GM18520 (cell line): ENCODE data around the gene FOXA3.
"Not testable (repeated sequence)": the region's sequence is repeated elsewhere in the genome, so short reads cannot be mapped to it uniquely, and the experiment has no call there.

Experiments
- ATAC-seq: cut with Tn5 transposase; IDR thresholded peaks from one replicate; pipeline ENCODE4 v1.9.1; 2021; ENCODE audit not compliant: unreplicated experiment

FOXA3 gene

DNA sequence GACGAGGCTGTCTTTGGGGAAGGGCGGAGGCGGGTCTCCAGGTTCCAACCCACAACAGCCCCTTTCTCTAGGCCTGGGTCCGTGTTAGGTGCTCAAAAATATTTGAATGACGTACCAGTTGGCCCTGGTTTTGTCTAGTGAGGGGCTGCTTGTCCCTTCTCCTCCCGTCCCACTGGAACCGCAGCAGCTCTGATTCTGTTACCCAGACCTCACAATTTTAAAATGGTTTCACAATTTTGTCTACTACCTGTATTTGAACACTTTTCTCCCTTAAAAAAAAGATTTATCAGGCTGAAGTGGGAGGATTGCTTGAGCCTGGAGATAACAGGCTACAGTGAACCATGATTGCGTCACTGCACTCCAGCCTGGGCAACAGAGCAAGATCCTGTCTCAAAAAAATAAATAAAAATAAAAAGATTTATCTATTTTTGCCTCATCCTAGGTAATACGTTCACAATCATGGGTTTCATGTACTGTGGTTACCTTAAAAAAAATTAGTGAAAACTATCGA is 23.1 kb downstream of the FOXA3 start:
- no peak for ATAC-seq

DNA sequence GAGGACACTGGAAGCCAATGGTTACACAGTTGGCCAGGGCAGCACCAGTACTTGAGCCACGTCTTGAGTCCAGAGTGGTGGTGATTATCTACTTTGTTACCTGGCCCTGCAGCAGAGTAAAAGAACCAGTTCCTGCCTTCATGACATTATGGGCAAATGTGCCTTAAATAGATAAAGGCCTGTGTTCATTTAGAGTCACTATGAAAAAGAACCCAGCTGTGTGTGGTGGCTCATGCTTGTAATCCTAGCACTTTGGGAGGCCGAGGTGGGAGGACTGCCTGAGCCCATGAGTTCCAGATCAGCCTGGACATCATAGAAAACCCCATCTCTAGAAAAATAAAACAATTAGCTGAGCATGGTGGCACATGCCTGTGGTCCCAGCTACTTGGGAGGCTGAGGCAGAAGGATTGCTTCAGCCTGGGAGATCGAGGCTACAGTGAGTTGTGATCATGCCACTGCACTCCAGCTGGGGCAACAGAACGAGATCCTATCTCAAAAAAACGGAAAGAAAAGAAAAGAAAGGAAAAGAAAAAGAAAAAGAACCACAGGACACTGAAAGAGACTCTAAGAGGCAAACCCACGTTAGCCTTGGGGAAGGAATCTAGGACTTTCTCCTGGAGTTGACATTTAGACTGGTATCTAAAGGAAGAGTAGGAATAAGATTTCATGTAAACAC is 25.2 kb downstream of the FOXA3 start:
- ATAC-seq: no peak

DNA sequence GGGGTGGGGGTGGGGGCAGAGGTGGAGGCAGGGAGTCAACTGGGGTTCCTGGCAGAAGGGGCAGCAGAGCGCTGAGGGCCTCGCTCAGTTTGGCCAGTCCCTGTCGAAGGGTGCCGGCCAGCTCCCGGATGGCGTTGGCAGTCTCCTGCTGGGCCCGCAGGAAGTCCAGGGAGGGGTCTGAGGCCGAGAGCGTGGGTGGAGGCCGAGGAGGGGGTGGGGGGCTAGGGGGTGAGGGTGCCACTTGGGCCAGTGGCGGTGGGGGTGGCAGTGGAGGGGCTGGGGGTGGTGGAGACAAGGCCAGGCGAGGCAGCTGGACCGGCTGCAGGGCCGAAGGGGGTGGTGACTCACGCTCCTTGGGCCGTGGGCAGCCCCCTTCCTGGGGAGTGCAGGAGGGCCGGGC is 26.8 kb downstream of the FOXA3 start:
- ATAC-seq: no peak

DNA sequence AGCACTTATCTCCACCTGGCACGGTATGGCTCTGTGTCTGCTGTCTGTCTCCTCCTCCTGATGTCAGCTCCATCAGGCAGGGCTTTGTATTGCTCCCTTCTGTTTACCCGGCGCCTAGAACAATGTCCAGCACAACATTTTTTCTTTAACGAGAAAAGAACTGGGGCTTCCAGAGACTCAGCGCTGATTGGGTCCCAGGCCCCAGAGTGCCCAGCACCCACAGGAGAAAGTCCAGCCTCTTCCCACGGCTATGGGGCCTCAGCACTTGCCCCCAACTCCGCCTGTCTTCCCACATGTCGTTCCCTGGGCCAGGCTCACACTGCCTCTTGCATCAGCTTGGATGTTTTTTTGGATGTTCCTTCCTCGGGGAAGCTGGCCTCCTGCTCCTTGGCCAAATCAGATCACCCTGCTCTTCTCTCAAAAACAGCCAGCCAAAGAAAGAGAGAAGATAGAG is 31.4 kb downstream of the FOXA3 start:
- no peak for ATAC-seq

DNA sequence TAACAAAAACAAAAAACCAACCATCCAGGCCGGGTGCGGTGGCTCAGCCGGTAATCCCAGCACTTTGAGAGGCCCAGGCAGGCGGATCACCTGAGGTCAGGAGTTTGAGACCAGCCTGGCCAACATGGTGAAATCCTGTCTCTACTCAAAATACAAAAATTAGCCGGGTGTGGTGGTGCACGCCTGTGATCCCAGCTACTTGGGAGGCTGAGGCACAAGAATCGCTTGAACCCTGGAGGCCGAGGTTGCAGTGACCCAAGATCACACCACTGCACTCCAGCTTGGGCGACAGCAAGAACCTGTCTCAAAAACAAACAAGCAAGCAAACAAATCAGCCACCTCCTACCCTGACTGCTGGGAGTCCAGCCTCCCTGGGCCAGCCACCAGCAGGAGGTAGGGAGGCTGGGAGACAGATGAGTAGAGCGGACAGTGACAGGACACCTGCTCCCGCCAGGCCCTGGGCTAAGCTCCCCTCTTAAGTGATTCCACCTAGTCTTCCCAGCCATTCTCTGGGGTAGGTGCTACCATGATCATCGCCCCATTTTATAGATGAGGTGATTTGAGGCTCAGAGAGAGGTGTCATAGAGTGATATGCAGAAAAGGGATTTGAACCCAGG is 32.0 kb downstream of the FOXA3 start:
- ATAC-seq: not testable (repeated sequence)

DNA sequence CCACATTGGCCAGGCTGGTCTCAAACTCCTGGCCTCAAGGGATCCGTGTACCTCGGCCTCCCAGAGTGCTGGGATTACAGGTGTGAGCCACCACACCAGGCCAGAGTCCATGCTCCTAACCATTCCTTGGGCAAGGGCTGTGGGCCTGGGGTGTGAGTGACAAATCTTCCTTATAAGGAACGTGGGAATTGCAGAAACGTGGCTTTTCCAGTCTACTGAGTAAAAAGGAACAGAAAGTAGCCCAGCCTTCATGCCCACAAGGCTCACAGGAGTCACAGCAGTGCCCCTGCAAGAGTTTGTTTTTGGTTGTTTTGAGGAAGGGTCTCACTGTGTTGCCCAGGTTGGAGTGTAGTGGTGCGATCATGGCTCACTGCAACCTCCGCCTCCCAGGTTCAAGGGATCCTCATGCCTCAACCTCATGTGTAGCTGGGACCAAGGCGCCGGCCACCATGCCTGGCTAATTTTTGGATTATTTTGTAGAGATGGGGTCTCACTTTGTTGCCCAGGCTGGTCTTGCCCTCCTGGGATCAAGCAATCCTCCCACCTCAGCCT is 33.2 kb downstream of the FOXA3 start:
- ATAC-seq: no peak

DNA sequence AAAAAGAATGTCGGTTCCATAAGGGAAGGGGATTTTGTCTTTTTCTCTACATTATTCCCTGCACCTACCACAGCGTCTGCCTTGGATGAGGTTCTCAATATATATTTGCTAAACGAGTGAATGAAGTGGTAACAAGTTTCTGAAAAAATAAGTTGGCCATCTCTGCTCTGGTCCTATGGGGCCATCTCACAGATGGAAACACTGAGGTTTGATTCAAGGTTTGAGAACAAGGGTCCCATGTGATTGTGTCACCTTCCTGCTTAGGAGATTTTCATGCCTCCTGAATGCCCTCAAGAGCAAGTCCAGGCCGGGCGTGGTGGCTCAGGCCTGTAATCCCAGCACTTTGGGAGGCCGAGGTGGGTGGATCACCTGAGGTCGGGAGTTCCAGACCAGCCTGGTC is 35.1 kb downstream of the FOXA3 start:
- ATAC-seq: no peak

DNA sequence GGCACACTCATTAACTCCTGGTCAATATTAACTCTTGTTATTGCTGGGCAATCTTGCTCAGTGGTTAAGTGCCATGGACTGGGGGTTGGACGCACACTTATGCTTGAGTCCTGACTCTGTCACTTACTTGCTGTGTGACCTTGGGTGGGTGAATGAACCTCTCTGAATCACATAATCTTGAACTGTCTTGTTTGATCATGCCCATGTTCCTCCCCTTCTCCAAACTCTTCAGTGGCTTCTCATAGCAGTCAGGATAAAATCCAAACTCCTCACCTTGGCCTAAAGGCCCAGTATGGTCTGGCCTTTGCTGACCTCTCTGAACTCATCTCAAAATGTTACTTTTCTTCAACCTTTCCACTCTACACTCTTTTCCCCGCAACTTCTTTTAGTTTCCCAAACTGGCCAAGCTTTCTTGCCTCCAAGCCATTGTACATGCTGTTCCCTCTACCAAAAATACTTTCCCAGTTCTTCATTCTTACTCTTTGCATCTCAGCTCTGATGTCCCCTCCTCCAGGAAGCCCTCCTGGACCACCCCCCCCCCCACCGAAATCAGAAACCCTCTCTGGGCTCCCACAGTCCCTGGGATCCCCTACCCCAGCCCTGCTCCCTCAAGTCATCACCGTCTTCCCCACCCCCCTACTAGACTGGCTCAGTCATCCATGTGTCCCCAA is 35.9 kb downstream of the FOXA3 start:
- no peak for ATAC-seq

DNA sequence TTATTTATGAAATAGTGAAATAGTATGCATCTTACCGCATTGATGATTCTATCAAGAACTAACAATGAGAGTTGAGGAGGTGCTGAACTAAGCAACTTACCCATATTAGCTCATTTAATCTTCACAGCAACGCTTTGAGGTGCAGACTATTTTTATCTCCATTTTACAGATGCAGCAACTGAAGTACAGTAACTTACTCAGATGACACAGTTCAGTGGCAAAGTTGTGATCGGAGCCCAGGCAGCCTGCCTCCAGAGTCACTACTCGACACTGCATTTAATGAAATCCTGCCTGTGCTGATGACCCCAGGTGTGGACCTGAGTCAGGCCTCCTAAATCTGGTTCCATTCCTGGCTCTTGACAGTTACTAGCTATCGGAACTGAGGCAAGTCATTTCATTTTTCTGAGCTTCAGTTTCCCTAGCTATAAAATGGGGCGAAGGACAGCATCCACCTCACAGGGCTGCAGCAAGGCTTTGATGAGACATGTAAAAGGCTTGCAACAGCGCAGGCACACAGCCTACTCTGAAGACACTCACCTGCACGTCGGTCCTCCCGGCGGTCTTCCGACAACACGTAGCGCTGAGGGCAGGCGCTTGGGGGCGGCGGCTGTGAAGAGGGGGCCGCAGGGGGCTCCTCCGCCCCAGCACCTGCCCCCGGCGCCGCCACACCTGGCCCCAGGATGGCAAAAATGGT is 36.8 kb downstream of the FOXA3 start:
- ATAC-seq: no peak

DNA sequence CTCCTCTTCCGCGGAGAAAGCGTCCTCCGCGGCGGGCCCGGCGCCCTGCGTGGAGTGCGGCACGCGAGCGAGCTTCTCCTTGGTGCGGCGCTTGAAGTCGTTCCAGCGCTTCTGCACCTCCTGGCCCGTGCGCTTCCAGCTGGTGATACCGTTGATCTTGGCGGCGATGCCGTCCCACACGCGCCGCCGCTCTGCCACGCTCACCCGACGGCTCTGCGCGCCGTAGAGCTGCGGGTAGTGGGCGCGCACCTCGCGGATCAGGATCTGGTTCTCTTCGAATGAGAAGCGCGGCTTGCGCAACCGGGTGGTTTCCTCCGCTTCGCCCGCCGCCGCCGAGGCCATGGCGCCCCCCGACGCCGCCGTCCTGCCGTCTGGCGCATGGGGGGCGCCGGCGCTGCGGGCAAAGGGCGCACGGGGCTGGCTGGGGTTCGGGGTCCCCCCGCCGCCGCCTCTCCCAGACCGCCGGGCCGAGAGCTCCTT is 37.3 kb downstream of the FOXA3 start:
- no peak for ATAC-seq

DNA sequence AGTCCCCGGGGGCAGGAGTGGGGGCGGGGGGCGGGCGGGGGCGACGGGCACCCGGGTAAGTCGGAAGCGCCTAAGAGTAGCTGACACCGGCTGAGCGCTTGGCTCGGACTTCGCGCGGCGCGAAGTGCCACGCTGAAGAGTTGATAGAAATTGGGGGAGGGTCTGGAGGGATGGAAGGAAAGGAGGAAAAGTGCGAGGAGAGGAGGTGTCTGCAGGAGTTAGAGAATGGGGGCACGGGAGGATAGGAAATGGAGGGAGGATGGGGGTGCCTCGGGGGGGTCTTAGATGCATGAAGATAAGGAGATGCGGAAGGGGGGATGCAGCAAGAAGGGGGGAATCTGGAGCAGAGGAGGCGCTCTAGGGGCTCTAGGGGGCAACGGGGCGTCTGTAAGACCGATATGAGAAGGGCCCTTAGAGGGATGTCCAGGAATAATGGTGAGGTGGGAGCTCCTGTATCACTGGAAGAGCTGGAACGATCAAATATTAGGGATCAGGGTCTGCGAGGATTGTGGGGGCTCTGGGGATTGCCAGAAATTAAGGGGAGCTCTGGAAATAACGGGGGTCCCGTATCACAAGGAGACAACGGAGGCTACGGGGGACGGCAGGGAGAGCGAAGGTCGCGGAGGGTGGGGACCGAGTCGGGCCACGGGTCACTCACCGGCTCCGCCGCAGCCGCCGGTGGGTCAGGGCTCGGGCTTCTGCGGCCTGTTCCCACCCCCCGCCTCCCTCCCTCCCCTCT is 38.0 kb downstream of the FOXA3 start, which contains the start of gene MYPOP:
Gene MYPOP (minus strand): TSS at position 702 of the 739 bp plus-strand sequence. CDS start 840 bp downstream, outside the sequence.
- ATAC-seq: no peak

DNA sequence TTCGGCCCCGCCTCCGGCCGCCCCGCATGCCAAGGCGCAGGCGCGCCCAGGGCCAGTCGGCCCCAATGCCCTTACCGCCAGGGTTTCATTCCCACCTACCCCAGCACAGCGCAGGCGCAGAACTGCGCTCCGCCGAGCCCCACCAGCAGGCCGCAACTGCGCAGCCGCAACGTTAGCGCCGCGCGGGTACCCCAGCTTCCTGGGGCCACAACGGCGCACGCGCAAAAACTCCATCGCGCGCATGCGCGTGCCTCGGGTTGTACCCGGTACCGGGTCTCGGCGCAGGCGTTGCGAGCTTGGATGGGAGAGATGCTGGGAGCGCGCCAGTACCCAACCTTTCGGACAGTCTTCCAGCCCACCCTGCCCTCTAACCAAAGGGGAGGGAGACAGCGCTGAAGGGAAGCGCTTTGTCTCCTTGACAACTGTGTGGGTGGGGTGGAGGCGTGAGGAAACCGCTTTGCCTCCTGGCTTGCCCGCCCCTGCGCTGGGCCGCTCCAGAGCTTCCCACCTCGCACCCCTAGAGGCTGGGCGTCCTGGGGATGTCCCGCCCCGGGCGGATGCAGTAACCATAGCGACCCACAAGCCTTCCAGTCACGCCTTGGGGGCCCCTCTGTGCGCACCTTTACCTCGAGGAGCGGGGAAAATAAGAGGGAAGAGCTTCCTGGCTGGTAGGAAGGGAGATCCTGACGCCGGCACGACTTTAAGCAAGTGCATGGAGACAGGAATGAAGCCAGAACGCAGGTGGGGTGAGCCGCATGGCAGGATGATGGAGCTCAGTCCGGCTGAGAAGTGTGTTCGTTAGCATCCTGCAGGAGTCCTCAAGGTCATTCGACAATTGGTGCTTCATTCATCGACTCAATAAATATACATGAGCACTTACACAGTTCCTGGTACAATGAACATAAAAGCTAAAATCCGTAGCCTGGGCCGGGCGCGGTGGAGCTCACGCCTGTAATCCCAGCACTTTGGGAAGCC is 38.8 kb downstream of the FOXA3 start:
- ATAC-seq: peak; percentile 90

DNA sequence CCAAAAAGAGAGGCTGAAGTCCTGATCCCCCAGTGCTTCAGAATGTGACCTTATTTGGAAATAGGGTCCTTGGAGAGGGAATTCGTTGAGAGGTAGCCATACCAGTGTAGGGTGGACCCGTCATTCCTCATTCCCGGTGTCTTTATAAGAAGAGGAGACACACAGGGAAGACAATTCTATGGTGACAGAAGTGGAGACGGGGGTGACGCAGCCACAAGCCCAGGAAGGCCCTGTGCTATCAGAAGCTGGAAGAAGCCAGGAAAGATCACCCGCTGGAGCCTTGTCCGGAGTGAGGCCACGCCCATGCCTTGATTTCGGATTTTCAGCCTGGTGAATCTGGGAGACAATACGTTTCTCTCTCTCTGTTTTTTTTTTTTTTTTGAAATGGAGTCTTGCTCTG is 40.9 kb downstream of the FOXA3 start:
- ATAC-seq: no peak

DNA sequence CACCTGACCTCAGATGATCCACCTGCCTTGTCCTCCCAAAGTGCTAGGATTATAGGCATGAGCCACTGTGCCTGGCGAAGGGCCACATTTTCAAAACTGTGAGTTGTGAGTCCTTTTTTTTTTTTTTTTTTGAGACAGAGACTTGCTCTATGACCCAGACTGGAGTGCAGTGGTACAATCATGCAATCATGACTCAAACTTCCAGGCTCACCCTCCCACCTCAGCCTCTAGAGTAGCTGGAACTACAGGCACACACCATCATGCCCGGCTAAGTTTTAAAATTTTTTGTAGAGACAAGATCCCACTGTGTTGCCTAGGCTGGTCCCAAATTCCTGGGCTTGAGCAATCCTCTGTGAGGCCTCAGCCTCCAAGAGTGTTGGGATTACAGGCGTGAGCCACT is 42.1 kb downstream of the FOXA3 start:
- ATAC-seq: no peak

DNA sequence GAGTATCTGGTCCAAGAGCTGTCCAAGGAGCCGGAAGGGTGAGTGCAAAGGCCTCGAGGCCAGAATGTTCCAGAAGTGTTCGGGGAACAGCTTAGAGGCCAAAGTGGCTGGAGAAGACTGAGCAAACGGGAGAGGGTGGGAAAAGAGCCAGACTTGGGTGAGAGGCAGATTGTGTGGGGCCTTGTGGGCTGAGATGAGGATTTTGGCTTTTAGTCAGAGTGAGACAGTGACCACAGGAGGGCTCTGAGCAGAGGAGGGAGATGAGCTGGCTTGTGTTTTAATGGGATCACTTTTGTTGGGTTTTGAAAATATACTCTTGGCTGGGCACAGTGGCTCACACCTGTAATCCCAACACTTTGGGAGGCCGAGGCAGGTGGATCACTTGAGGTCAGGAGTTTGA is 44.8 kb downstream of the FOXA3 start:
- ATAC-seq: no peak

DNA sequence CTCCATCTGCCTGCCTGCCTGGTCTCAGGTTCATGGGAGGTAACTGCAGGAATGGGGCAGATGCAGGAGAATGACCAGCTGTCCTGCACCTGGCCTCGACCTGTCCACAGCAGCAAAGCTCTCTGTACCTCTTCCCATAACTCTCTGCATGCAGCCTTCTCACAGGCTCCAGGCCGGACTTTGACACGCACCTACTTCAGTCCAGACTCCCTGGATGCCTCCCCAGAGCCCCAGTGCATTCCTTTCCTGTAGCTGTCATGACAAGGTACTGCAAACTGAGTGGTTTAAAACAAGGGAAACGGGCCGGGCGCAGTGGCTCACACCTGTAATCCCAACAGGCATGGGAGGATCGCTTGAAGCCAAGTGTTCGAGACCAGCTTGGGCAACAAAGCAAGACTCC is 47.2 kb downstream of the FOXA3 start:
- no peak for ATAC-seq

DNA sequence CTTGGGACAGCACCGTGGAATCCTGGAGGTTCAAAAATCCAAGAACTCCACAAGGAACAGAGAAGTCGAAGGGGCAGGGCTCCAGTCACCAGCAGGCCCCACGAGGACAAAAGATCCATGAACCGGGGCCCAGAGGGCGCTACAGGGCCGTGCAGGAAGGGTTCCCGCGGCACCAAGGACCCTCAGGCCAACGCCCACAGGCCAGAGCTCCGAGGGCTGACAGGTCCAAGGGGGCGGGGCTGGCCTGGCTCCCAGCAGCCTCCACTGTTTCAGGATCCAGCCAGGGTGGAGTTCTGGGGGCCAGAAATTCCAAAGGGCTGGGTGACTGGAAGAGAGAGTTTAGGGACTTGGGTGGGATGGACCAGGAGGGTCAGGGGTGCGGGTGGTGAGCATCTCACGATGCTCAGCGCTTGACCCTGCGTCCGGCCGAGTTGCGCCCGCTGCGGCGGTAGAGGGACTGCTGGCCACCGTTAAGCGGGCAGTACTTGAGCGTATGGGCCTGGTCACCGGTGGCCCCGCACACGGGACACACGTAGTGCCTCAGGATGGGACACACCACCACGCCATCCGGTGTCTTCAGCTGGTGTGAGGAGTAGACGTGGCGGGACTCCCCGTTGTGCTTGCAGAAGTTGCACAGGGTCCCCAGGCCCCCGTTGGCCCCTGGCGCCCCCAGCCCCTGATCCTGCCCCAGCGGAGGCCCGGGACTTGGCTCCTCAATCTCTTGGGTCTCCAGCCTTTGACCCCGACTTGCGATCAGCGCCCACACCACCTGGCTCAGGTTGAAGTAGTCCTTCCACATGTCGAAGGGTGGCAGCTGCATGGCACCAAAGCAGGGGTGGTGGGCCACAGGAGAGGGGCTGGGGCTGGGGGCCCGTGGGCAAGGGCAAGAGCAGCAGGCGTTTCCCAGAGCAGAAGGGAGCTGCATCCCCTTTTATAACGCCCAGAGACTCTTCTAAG is 50.0 kb downstream of the FOXA3 start, which contains the start of gene NANOS2:
Gene NANOS2 (minus strand): TSS at position 905 of the 957 bp plus-strand sequence. CDS start 85 bp downstream, at position 820.
- no peak for ATAC-seq
